OCI-LY3 (cell line): ENCODE results near the gene LRRC74B.

Source experiments
- H2AFZ ChIP-seq: fragments of 200-600, 300-600 bp; shearing (Covaris generic); 2 replicates; pipeline ENCODE4 v1.6.0; 2014; ENCODE audit warnings: antibody characterized with exemption, low read depth, low read length
- H3K27ac ChIP-seq: fragments of 200-600, 300-600 bp; sonication (generic); 2 replicates; pipeline ENCODE4 v1.5.1; 2014; ENCODE audit warnings: mild to moderate bottlenecking, low read length, moderate library complexity, mixed read lengths
- H3K27me3 ChIP-seq: fragments of 200-600, 300-600 bp; sonication (generic); 2 replicates; pipeline ENCODE4 v1.6.1; 2014; ENCODE audit warnings: low read depth, low read length, mixed read lengths
- H3K36me3 ChIP-seq: fragments of 200-600, 300-600 bp; sonication (generic); replicated peaks from 2 replicates; pipeline ENCODE3; 2014; ENCODE audit warnings: low read depth, low read length, mixed read lengths
- H3K4me1 ChIP-seq: fragments of 300-600, 200-600 bp; sonication (generic); 2 replicates; pipeline ENCODE4 v1.6.1; 2014; ENCODE audit warnings: low read length, mixed read lengths
- H3K4me2 ChIP-seq: fragments of 200-600, 300-600 bp; sonication (generic); 2 replicates; pipeline ENCODE4 v1.6.1; 2014; ENCODE audit warnings: low read length, mixed read lengths
- H3K4me3 ChIP-seq: fragments of 300-600, 200-600 bp; sonication (generic); 2 replicates; pipeline ENCODE4 v1.5.1; 2014; ENCODE audit warnings: antibody characterized with exemption, mild to moderate bottlenecking, low read length, moderate library complexity
- H3K79me2 ChIP-seq: fragments of 300-600, 200-600 bp; shearing (Covaris generic); 2 replicates; pipeline ENCODE4 v1.6.1; 2014; ENCODE audit warnings: mild to moderate bottlenecking, low read length, mixed read lengths
- H3K9ac ChIP-seq: fragments of 300-600, 200-600 bp; shearing (Covaris generic); 2 replicates; pipeline ENCODE4 v1.6.0; 2014; ENCODE audit warnings: mild to moderate bottlenecking, low read length, moderate library complexity
- H3K9me3 ChIP-seq: fragments of 200-600, 300-600 bp; shearing (Covaris generic); 2 replicates; pipeline ENCODE4 v1.6.1; 2014; ENCODE audit warnings: low read length, mixed read lengths; ENCODE audit not compliant: insufficient read depth
- H4K20me1 ChIP-seq: fragments of 200-600, 300-600 bp; sonication (generic); 2 replicates; pipeline ENCODE4 v1.6.1; 2016; ENCODE audit warnings: low read length, mixed read lengths; ENCODE audit not compliant: insufficient read depth
- EZH2phosphoT487 ChIP-seq: fragments of 200-600 bp; shearing (Covaris generic); IDR thresholded peaks from 2 replicates; pipeline ENCODE4 v1.6.1; 2018; ENCODE audit warnings: antibody characterized with exemption, mixed run types, low read depth
- TF ChIP-seq, protein P1 (sequence below): fragments of 200-600, 300-600 bp; sonication (generic); IDR thresholded peaks from 2 replicates; pipeline ENCODE4 v1.5.1; 2014; ENCODE audit warnings: antibody characterized with exemption, low read length, low read depth

Gene LRRC74B

DNA sequence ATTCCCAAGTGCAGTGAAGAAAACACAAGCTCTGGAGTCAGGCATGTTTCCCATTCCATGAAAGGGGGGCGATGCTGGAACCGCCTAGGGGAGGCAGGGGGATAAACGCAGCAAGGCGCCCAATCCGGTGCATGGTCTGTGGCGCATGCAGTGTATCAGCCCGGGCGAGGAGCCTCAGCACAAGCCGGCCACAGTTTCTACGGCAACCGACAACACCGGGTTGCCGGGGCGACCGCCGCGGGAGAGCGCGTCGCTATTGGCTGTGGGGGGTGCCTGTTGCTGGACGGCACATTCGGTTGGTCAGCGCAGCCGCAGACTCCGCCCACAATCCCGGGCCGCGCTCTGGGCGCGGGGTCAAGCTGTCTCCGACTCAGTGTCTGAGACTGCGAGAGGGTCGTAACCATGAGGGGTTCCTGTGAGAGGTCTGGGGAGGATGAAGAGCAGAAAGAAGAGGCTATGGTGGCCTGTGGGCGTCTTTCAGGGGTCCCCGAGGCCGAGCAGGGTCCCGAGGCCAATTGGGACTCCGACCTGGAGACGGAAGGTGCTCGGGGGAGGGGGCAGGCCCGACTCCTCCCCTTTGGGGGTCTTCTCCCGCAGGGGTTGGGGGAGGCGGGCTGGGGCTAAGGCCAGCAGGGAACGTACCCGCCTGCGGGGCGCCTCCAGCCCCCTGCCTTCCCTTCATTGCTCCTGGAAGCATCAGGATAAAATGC is at the start of gene LRRC74B:
LRRC74B (plus strand) TSS at position 362 of the 710 bp plus-strand sequence; CDS start at position 403, 41 bp downstream.
- H3K27me3 ChIP-seq, result peaks cover 16% of the 10 kb centered on the region
- H3K79me2 ChIP-seq, result no peaks in the 10 kb centered on the region
- H3K36me3 ChIP-seq, result no peaks in the 10 kb centered on the region
- peak within 1 kb of the TSS; percentile 73 for H3K4me3 ChIP-seq
- no peak within 1 kb of the TSS for H3K27ac ChIP-seq
- H3K9ac ChIP-seq, result no peak within 1 kb of the TSS
- no peaks in the 10 kb centered on the region for H3K9me3 ChIP-seq
- H3K4me1 ChIP-seq, result peaks cover 10% of the 10 kb centered on the region
- peak within 1 kb of the TSS; percentile 75 for H3K4me2 ChIP-seq
- H4K20me1 ChIP-seq, result no peaks in the 10 kb centered on the region
- TF ChIP-seq, protein P1, sequence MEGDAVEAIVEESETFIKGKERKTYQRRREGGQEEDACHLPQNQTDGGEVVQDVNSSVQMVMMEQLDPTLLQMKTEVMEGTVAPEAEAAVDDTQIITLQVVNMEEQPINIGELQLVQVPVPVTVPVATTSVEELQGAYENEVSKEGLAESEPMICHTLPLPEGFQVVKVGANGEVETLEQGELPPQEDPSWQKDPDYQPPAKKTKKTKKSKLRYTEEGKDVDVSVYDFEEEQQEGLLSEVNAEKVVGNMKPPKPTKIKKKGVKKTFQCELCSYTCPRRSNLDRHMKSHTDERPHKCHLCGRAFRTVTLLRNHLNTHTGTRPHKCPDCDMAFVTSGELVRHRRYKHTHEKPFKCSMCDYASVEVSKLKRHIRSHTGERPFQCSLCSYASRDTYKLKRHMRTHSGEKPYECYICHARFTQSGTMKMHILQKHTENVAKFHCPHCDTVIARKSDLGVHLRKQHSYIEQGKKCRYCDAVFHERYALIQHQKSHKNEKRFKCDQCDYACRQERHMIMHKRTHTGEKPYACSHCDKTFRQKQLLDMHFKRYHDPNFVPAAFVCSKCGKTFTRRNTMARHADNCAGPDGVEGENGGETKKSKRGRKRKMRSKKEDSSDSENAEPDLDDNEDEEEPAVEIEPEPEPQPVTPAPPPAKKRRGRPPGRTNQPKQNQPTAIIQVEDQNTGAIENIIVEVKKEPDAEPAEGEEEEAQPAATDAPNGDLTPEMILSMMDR, result no peak
- TF ChIP-seq EZH2phosphoT487, result no peak
- H2AFZ ChIP-seq, result peak within 1 kb of the TSS; percentile 45; the same call in 1 of the 2 replicates

DNA sequence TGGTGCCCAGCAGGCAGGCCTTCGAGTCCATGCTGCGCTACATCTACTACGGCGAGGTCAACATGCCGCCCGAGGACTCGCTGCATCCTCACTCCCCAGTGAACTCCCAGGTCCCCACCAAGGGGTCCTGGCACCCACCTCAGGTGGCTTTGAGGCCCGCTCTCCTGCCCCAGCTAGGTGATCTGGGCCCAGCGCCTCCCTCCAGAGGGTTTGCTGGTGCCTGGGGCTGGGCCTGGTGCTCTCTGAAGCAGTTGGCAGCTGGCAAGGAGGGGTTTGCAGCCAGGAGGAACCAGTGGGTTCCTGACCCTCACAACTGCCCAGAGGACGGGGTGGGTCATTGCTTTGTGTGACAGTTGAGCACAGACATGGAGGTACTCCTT is 49.7 kb upstream of the LRRC74B start:
- Histone ChIP-seq H3K9ac (no peak overlapping the region), H3K36me3 (peaks cover 50% of the 10 kb centered on the region), H3K79me2 (peaks cover 17% of the 10 kb centered on the region), H3K27ac (no peak overlapping the region), H3K27me3 (no peaks in the 10 kb centered on the region), H3K4me2 (no peak overlapping the region), H3K4me3 (no peak overlapping the region), H3K4me1 (peaks cover 9% of the 10 kb centered on the region), H3K9me3 (no peaks in the 10 kb centered on the region), H4K20me1 (0 out of 2 replicates have a peak, but pooled peaks cover 3% of the 10 kb centered on the region), H2AFZ (no peak overlapping the region)
- TF ChIP-seq EZH2phosphoT487, result no peak
- TF ChIP-seq, protein P1, result no peak

GRCh38 chr22:20996598-20997535 is 48.9 kb upstream of the LRRC74B start:
- Histone ChIP-seq H3K4me1 (peaks cover 10% of the 10 kb centered on the region), H3K4me2 (no peak overlapping the region), H2AFZ (no peak overlapping the region), H3K27me3 (no peaks in the 10 kb centered on the region), H4K20me1 (0 out of 2 replicates have a peak, but pooled peaks cover 3% of the 10 kb centered on the region), H3K27ac (no peak overlapping the region), H3K9me3 (no peaks in the 10 kb centered on the region), H3K79me2 (peaks cover 23% of the 10 kb centered on the region), H3K4me3 (no peak overlapping the region), H3K9ac (no peak overlapping the region), H3K36me3 (peaks cover 49% of the 10 kb centered on the region)
- no peak for TF ChIP-seq EZH2phosphoT487
- TF ChIP-seq, protein P1, result no peak
